Embryonic facial prominence (tissue), 1 donor: ENCODE results near the gene SMPD3.

Experiments
- DNase-seq: peaks from one replicate; pipeline ENCODE4 v3.0.0-alpha.2; 2016; ENCODE audit errors: extremely low spot score

The SMPD3 gene

GRCh38 chr16:68472581-68472980, 24.3 kb upstream of the SMPD3 start:
- no peak for DNase-seq

GRCh38 chr16:68470461-68471150, 22.3 kb upstream of the SMPD3 start:
- DNase-seq: no peak

- DNase-seq: no peak
Measured at GRCh38 chr16:68469796-68470460, 21.6 kb upstream of the SMPD3 start.

GRCh38 chr16:68468842-68469241, 20.5 kb upstream of the SMPD3 start:
- no peak for DNase-seq

- no peak for DNase-seq
Measured at GRCh38 chr16:68466174-68466573, 17.9 kb upstream of the SMPD3 start.

- no peak for DNase-seq
Measured at GRCh38 chr16:68463904-68464303, 15.6 kb upstream of the SMPD3 start.

GRCh38 chr16:68460067-68460466, 11.8 kb upstream of the SMPD3 start:
- DNase-seq: no peak

GRCh38 chr16:68459457-68459856, 11.1 kb upstream of the SMPD3 start:
- DNase-seq: no peak

GRCh38 chr16:68458551-68458950, 10.2 kb upstream of the SMPD3 start:
- no peak for DNase-seq

- no peak for DNase-seq
Measured at GRCh38 chr16:68458101-68458500, 9.8 kb upstream of the SMPD3 start.

- DNase-seq: no peak
Measured at GRCh38 chr16:68455631-68456030, 7.3 kb upstream of the SMPD3 start.

- DNase-seq: no peak
Measured at GRCh38 chr16:68454920-68455435, 6.7 kb upstream of the SMPD3 start.

GRCh38 chr16:68453816-68454215, 5.5 kb upstream of the SMPD3 start:
- no peak for DNase-seq

GRCh38 chr16:68452176-68452575, 3.9 kb upstream of the SMPD3 start:
- DNase-seq: no peak

GRCh38 chr16:68451676-68452075, 3.4 kb upstream of the SMPD3 start:
- no peak for DNase-seq

- DNase-seq: no peak
Measured at GRCh38 chr16:68450741-68451255, 2.5 kb upstream of the SMPD3 start.

GRCh38 chr16:68447653-68448359, 502 bp downstream of the SMPD3 start:
- no peak for DNase-seq

- no peak for DNase-seq
Measured at GRCh38 chr16:68446681-68447652, 1.3 kb downstream of the SMPD3 start.

GRCh38 chr16:68445458-68445857, 2.9 kb downstream of the SMPD3 start:
- DNase-seq: no peak

GRCh38 chr16:68444056-68444657, 4.2 kb downstream of the SMPD3 start:
- DNase-seq: no peak

GRCh38 chr16:68436581-68436980, 11.7 kb downstream of the SMPD3 start:
- no peak for DNase-seq
